Astrocyte (in vitro differentiated cells and primary cell): ENCODE measurements around the gene WHRN.

Experiments used
- CTCF ChIP-seq: IDR thresholded peaks from 2 replicates; pipeline ENCODE4 v1.5.1; 2011; ENCODE audit warnings: low read depth, mild to moderate bottlenecking, inconsistent platforms, low read length, moderate library complexity; ENCODE audit not compliant: insufficient read depth
- EZH2 ChIP-seq: IDR thresholded peaks from 2 replicates; pipeline ENCODE4 v1.6.1; 2012; ENCODE audit warnings: mild to moderate bottlenecking, low read length, inconsistent platforms; ENCODE audit not compliant: insufficient read depth

GRCh38 chr9:114475412-114476135 is 29.7 kb downstream of the WHRN start:
- TF ChIP-seq CTCF (no peak), EZH2 (no peak)
